Ramos (cell line): ENCODE measurements around the gene TSHZ1.

Source experiments
- in situ Hi-C: fragments of 300-500 bp; cut with MboI; formaldehyde crosslinking; loops from one replicate; pipeline ENCODE4 v1.14.3; 2022; ENCODE audit warnings: low sequenced_read_pairs; ENCODE audit not compliant: unreplicated experiment

TSHZ1 gene

DNA sequence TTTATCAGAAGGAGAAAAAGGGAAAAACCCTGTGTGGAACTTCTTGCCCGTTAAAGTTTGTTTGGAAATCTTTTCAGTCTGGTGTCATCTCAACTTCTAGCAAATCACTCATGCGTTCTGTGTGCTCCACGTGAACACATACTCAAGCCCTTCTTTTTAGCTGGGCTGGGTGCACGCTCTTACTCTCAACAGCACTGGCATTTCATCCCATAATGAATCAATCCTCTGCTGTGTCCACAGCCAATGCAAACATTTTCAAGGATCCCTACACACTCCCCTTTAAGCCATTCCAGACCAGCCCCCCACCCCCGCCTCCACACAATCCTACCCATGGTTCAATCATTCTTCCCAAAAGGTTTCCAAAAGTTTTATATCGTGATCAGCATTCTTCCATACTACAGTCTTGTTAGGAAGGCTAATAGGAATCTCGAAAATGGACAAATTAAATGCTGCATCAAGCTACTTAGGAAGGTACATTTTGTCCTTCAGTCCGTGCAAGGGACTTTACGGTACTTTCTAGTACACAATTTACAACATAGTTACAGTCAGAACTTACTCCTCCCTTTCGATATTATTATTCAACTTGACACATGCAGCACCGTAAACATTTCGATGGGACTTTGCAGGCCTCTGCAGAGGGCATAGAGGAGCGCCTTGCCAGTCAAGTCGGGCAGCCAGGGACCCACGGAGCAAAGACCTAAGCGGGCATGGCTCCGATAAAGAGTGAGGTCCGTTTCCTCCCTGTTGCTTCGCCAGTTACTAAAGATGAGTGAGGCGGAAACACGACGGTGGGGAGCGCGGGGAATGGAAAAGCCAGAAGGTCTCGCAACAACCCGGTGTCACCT is 3.1 kb upstream of the TSHZ1 start:
- in situ Hi-C loops = no loop called here

DNA sequence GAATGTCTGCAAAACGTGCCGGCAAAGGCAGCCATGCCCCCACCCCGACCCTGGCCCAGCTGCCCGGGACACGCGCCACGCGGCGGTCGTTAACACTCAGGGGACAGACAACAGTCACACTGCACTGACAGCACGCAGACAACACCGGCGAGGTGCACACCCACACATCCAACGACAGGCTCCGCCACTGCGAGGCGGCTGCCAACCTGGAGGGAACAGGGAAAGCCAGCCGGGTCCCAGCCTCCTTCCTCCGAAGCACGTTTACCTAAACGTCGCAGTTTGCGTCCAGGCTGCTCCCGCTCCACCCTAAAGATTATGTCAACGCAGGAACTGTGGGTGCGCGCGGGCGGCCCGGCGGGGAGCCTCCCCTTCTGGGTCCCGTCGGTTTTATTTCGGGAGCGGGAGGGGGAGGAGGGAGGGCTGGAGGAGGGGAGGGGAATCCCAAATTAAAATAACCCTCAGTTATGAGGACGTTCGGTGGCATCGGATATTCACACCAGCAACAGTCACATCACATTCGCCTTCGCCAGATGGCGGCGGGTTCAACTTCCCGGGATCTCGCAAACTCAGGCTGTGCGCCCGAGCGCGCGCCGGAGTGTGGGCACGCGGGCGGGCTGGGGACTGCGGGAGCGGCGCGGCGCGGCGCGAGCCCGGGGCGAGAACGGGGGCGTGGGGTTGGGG is 2.3 kb upstream of the TSHZ1 start:
- in situ Hi-C loops = no loop called here

DNA sequence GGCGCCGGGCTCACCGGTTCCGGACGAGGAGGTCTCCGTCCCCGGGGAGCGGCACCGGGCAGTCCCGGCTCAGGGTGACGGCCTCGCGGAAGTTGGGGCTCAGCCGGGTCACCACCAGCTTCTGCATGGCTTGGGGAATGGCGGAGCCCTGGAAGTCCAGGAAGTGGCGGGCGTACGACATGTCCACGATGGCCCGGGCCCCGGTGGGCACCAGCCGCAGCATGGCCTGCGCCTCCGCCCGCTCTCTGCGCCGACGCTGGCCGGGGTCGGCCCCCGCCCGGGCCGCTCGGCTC is 1.8 kb upstream of the TSHZ1 start:
- in situ Hi-C loops = no loop called here

DNA sequence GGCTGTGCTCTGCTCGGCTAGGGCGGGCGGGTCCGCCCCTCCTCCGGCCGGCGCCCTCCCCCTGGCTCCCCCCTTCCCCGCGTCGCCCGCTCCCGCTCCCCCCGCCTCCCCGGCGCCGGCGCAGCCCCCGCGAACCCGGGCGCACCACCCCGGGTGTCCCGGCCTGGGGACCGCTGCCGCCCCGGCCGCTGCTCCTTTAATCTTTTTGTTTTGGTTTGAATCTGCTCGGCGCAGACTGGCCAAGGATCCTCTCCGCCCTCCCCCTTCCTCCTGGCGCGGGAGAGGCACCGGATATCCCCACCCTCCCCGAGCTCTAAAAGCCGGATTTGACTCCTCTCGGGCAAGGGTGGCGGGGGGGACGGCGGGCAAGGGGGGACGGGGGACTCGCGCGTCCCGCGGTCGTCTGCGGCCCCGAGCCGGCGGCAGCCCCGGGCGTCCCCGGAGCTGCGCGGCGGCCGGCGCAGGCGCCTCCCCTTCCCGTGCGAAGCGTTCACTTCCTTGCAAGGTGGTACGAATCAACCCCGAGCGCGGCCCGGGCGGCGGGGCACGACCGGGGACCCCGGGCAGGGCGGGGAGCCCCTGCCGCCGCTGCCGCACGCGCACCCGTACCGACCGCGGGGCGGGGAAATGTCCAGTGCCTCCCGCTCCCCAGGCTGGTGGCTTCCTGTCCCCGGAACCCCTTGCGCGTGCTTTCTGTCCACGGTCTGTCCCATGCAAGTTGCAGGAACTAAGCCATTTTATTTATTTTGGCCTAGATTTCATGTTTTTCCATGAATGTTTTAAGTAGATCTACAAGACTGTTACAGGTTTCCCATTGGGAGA is 1.3 kb upstream of the TSHZ1 start, which contains the start of gene PTGR3:
Gene PTGR3 (minus strand): TSS at position 11 of the 822 bp plus-strand sequence. CDS start 81 bp downstream, outside the sequence.
- in situ Hi-C loops = no loop called here

DNA sequence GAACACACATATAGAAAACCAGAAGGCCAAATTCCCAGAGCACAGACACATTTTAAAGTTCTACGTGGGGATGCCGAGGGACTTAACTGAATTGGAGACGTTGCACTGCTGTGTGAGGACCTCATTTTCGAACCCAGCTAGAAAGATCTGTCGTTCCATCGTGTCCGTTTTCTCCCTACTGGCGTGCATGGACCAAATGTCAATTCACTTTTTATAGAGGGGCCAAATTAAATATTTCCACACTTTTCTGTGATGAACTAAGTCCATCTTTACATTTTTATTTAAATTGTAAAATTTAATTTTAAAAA is 692 bp upstream of the TSHZ1 start:
- in situ Hi-C loops = no loop called here

DNA sequence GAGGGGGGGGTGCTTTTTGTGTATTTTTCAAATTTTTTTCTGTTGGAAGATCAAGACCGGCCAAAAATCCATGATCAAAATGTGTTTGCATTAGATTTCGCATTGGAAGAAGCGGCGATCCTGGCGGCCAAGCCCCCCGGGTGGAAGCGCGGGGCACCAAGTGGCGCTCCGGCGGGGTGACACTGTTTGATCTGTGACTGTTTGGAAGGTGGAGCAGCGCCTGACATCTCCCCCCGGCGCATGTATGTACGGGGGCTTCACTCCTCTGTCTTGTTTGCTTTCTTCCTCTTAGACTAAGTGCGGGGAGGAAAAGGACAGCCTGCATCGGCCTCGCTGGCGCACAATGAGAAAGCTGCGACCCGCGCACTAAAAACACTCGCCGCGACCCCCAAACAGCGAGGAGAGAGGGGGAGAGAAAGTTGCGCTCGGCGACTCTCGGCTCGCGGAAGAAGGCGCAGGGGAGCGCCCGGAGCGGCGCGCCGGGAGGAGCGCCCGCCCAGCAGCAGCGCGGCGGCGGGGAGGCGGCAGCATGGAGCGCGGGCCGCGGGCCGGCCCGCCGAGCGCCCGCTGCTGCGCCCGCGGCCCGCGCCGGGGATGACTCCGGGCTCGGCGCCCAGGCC is 515 bp downstream of the TSHZ1 start:
- in situ Hi-C loops = no loop called here

DNA sequence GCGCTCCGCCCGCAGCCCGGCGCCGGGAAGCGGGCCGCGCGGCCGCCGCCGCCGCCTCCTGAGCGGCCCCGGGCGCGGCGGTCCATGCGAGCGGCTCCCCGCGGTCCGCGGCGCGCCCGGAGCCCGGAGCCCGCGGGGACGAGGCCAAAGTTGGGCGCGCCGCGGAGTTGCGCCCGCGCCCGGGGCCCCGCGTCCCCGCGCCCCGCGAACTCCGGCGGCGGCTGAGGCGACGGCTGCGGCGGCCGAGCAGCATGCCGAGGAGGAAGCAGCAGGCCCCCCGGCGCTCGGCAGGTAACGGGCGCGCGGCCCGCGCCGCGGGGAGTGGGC is 992 bp downstream of the TSHZ1 start:
- in situ Hi-C loops = no loop called here

DNA sequence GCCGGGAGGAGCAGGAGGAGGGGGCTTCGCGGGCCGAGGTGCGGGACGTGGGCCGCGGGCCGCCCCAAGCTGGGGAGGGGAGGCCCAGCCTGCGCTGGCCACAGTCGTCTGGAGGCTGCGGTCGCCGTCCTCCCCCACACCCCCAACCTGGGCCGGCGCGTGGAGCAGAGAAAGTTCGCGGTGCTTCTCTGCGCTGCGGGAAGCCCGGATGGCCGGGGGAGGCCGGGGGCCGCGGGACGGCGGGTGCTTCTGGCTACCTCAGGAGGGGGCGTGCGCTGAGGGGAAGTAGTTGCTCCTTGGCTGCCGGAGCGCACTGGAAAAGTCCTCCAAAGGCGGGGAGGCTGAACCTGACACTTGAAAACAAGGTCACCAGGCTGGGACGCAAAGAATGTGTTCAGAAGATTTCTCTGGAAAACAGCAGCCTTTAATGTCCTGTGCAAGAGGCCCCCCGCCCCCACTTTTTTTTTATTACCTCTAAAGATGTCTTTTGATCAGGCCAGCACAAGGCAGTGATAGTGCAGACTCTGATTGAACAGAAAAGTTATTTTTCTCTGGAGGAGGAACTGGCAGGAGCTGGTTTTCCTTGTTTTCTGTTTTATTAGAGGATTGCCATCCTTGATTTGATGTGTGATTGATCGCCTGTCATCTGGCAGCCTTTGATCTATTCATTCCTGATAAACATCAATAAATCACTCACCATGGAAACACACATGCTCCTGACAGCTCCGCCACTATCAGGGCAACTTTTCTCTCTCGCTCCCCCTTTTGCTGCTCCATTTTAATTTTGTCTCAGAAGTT is 1.6 kb downstream of the TSHZ1 start:
- in situ Hi-C loops = no loop called here

DNA sequence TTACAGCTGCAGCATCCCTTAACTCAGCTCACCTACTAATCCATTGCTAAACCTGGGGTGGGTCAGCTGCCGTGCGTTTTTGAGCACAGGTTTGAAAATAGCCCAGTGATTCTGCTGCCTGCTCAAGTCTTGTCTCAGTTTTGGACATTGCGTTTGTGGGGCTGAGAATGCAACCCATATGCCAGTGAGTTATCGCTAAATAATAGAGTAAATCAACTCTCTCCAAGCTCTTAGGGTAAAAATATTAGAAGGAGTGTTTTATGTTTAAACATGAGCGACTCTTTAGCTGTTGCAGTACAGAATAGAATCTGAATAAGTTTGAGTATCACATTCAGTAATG is 2.1 kb downstream of the TSHZ1 start:
- in situ Hi-C loops = no loop called here

DNA sequence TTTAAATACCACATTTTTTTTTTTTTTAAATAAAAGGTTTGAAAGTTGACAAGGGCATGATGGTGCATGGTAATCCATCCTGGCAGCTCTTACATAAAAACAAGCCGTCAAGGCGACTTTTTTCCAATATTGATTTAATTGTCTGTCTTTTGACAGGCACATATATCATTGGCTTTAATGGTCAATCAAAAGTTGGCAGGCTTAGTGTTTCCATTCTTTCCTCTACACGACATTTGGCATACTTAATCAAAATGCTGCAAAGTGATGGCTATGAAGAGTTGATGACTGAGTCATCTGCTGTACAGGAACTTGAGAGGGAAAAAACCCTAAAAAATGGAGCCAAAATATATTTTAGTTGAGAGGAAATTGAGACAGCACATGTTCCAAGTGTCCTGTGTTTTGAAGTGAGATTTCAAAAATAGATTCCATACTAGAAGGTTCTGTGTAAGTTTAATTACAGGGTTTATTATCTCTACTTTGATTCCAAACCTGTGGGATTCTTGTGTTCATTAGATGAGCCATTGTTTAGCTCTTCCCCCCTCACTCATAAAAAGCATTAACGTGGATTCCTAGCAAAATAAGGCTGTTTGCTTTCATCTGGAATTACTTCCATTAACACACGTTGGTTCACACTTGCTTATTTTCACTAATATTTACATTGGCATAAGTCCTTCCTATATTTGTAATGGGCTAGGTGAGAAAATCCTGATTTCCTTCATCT is 3.2 kb downstream of the TSHZ1 start:
- in situ Hi-C loops = no loop called here

DNA sequence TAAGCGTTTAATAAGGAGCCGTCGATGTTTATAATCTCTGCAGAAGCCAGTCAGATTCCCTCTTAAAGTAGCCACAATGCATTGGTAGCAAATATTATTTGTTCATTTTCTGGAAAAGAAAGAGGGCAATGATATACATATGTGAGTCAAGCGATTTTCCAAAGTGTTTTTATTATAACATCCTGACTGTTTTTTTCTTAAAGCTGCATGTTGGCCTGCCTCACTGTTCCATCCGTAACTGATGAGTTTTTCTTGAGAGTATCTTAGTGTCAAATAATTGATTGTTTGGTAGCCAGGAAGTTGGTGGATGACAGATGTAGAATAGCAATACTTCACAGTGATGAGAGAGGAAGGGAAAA is 3.7 kb downstream of the TSHZ1 start:
- in situ Hi-C loops = no loop called here

DNA sequence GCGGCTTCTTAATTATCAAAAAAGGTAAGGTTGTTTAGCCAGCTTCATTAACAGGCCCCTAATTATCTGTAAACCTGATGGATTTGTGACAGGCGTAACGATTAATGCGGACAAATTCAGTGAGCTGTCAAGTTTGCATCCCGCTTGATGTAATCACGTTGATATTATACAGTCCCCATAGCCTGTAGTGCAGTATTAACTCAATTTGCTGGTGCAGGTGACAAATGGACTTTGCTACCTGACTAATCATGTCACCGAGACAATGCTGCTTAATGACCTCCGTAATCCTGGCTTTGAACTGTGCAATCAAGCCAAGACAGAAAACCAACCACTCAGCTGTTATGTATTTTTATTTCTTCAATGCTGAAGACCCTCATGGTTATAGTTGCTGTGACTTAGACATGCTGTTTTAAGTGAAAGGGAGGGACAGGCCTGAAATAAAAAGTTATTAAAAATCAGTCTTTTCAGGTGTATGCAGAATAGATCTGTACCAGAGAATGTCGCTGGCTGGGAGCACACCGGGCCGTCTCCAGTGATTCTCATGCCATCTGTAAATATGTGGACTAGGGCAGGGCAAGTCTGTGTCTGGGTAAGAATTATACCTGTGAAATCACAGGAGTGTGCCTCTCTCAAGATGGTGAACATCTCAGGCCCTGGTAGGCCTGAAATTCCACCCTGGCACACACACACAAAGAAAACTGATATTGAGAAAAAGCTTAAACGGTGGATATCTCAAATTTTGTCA is 4.3 kb downstream of the TSHZ1 start:
- in situ Hi-C loops = no loop called here

DNA sequence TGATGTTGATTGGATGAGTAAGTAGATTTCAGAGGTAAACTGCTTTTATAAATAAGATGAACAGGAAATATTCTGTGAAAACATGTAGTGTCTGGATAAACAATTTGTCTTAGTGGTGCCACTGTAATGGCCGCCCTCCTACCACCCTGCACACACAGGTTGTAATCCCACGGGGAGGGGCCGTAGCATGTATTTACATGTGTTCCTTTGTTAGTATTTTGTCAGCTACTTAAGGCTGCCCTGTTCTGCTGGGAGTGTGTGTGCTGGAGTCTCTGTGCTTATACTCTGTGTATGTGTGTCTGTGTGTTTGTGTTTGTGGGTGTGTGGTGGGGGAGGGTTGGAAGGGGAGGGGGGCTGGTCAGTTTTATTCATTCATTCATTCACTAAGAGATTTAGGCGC is 5.1 kb downstream of the TSHZ1 start:
- in situ Hi-C loops = no loop called here

DNA sequence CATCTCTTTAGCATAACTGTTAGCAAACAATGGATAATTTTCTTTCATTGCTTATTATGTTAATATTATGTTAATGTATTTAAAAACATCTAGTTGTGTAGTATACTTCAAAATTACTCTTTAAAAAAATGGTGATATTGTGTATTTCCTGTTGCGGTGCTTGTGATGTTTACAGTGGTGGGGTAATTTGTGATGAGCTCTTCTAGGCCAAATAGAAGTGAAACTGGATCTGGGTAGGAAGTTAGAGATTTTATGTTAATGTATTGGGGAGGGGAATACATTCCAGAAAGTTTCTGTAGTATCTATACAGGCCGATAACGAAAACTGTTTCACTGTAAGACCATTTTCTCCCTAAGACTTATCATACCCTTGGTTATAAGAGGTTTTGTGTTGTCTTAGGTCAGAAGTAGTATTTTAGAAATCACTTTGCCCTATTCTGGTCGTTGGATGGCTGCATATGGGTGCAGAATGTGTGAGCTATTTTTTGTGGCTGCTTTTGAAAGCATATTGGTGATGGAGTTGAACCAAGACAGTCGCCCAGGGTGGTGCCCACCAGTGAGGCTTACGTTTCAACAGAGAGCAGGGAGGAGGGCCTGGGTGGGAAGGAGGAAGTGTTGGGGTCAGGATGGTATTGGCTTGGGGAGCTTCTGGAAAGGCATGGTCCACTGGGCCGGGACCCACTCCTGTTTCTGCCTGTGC is 5.8 kb downstream of the TSHZ1 start:
- in situ Hi-C loops = no loop called here

DNA sequence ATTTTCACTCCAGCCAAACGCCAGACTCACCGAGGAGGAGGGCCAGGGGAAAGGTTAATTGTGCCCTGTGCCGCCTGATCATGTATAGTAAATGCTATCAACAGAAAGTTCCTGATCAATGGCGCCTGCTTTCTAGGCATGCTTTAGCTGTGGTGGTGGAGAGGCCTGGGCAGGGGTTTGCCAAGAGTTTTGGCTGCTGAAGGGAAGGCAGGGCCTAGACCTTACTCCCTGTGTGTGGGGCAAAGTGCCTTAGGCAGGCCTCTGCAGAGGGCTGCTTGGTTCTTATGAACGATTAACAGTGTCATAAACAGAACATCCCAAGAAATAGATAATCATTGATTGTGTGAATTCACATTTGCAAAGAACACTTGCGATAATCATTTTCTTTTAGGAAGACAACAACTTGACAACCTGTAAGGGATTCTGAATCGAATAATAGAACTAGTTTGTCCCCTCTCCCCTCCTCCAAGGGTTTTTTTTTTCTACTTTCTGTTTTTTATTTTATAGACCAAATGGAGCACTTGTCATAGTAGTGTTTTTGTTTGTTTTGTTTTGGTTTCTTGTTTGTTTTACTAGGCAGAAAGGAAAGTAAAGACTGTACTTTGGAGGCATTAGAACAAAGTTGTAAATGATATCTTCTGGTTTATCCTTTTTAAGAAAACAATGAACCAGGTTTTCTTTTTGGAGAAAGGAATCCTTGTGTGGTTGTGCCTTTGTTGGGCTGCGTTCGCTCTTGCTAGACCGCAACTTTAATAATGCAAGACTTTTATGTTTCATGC is 6.5 kb downstream of the TSHZ1 start:
- in situ Hi-C loops = no loop called here

DNA sequence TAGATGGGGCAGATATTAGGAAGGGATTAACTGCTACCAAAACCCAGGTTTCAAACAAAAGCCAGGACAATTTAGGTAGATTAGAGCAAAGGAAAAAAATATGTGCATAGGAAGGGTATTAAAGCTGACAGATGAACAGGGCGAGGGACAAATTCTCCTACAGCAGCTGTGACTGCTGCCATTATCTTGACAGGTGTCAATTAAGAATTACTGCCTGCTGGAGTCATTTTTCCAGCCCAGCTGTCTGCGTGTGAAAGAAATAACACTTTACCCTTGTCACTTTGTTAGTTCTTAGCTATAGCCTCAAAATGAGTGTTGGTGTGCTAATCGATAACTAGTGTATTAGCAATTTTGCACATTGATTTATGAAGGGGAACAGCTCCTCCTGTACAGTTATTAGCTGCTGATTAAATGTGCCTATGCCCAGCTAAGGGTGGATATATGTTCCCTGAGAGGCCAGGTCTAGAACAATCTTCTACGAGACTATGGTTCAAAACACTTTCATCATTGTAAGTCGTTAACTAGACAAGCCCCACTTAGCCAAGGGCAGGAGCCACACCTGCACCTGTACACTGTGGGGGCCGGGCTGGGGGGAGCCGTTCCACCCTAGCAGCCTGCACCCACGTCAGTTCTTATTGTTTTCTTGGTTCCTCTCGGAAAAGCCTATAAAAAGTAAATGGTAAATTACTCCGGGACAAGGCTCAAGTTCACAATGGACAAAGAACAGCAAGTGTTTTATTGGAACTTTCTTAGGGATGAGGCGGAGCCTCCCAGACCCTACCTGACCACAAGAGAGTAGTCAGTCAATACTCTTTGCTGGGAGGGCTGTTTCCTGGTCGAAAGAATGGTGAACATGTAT is 7.7 kb downstream of the TSHZ1 start:
- in situ Hi-C loops = no loop called here
